ENCODE measurements around the gene CREB3. TPM values are rescaled to one million over a fixed set of nuclear protein-coding genes. Genes with fewer than 3 reads are reported as not detected.

The CREB3 gene
- total RNA-seq, 1 experiment from 2014 or later: 34.8 TPM

- ChIA-PET POLR2A (ENCODE audit: unreplicated experiment) (no interaction called here), CTCF (no interaction called here)
- Histone ChIP-seq H3K4me3 (ENCODE audit: low read length) (no peak overlapping the region), H2AFZ (ENCODE audit: low read length) (no peak overlapping the region), H3F3A (ENCODE audit: low read length, unreplicated experiment) (no peaks in the 10 kb centered on the region), H3K27me3 (ENCODE audit: low read length) (no peaks in the 10 kb centered on the region), H3K27ac (ENCODE audit: low read length) (no peak overlapping the region), H3K9me2 (replicated peaks; ENCODE audit: low read length) (no peaks in the 10 kb centered on the region), H3K9ac (ENCODE audit: low read length) (no peak overlapping the region), H3K79me2 (ENCODE audit: low read length) (no peaks in the 10 kb centered on the region), H3K4me2 (ENCODE audit: low read length) (no peak overlapping the region), H3K36me3 (ENCODE audit: low read depth, low read length) (peaks cover 56% of the 10 kb centered on the region), H3K9me3 (ENCODE audit: low read length) (no peaks in the 10 kb centered on the region), H4K20me1 (ENCODE audit: low read length) (no peaks in the 10 kb centered on the region), H3K4me1 (ENCODE audit: insufficient read depth, low read length) (no peaks in the 10 kb centered on the region)
- DNase-seq (no peak), ATAC-seq (no peak)
- no TSS peak for BruUV-seq (replicated peaks)
- no peak for TF ChIP-seq EZH2 (IDR thresholded peaks at IDR 0.05; ENCODE audit: low read length, unreplicated experiment)
- no peak for TF ChIP-seq EZH2phosphoT487 (IDR thresholded peaks at IDR 0.05; ENCODE audit: borderline replicate concordance, low read length)
- no peak for TF ChIP-seq CTCF (conservative IDR thresholded peaks at IDR 0.05; ENCODE audit: low read depth, low read length)
- intact Hi-C loops (cut with micrococcal nuclease): no loop called here
These were observed 25.5 kb upstream of the CREB3 start for GRCh38 chr9:35706951-35707350.

- no peaks in the 10 kb centered on the region for H3K27me3 ChIP-seq (ENCODE audit: low read length)
- no TSS peak for BruUV-seq (replicated peaks)
- no peaks in the 10 kb centered on the region for H3F3A ChIP-seq (ENCODE audit: low read length, unreplicated experiment)
- DNase-seq: no peak
- no peaks in the 10 kb centered on the region for H3K4me1 ChIP-seq (ENCODE audit: insufficient read depth, low read length)
- H3K27ac ChIP-seq (ENCODE audit: low read length): no peak overlapping the region
- POLR2A ChIA-PET (ENCODE audit: unreplicated experiment): no interaction called here
- TF ChIP-seq EZH2 (IDR thresholded peaks at IDR 0.05; ENCODE audit: low read length, unreplicated experiment) (no peak), CTCF (conservative IDR thresholded peaks at IDR 0.05; ENCODE audit: low read depth, low read length) (no peak), EZH2phosphoT487 (IDR thresholded peaks at IDR 0.05; ENCODE audit: borderline replicate concordance, low read length) (no peak)
- ATAC-seq: no peak
- no peaks in the 10 kb centered on the region for H4K20me1 ChIP-seq (ENCODE audit: low read length)
- H3K79me2 ChIP-seq (ENCODE audit: low read length): no peaks in the 10 kb centered on the region
- no peak overlapping the region for H3K9ac ChIP-seq (ENCODE audit: low read length)
- peaks cover 55% of the 10 kb centered on the region for H3K36me3 ChIP-seq (ENCODE audit: low read depth, low read length)
- no peaks in the 10 kb centered on the region for H3K9me2 ChIP-seq (replicated peaks; ENCODE audit: low read length)
- H2AFZ ChIP-seq (ENCODE audit: low read length): no peak overlapping the region
- H3K9me3 ChIP-seq (ENCODE audit: low read length): no peaks in the 10 kb centered on the region
- CTCF ChIA-PET: no interaction called here
- H3K4me3 ChIP-seq (ENCODE audit: low read length): no peak overlapping the region
- H3K4me2 ChIP-seq (ENCODE audit: low read length): no peak overlapping the region
- intact Hi-C loops (cut with micrococcal nuclease): no loop called here
These were observed 24.3 kb upstream of the CREB3 start for GRCh38 chr9:35708146-35708545.

GRCh38 chr9:35710818-35711500 lies 21.5 kb upstream of the CREB3 start:
- Histone ChIP-seq H3K79me2 (ENCODE audit: low read length) (no peaks in the 10 kb centered on the region), H3K4me1 (ENCODE audit: insufficient read depth, low read length) (no peaks in the 10 kb centered on the region), H3K4me3 (ENCODE audit: low read length) (no peak overlapping the region), H3K36me3 (ENCODE audit: low read depth, low read length) (peaks cover 52% of the 10 kb centered on the region), H4K20me1 (ENCODE audit: low read length) (no peaks in the 10 kb centered on the region), H3K27me3 (ENCODE audit: low read length) (no peaks in the 10 kb centered on the region), H2AFZ (ENCODE audit: low read length) (no peak overlapping the region), H3K9ac (ENCODE audit: low read length) (no peak overlapping the region), H3K9me2 (replicated peaks; ENCODE audit: low read length) (no peaks in the 10 kb centered on the region), H3K27ac (ENCODE audit: low read length) (no peak overlapping the region), H3K4me2 (ENCODE audit: low read length) (no peak overlapping the region), H3F3A (ENCODE audit: low read length, unreplicated experiment) (no peaks in the 10 kb centered on the region), H3K9me3 (ENCODE audit: low read length) (no peaks in the 10 kb centered on the region)
- no peak for ATAC-seq
- TF ChIP-seq CTCF (conservative IDR thresholded peaks at IDR 0.05; ENCODE audit: low read depth, low read length) (no peak), EZH2 (IDR thresholded peaks at IDR 0.05; ENCODE audit: low read length, unreplicated experiment) (no peak), EZH2phosphoT487 (IDR thresholded peaks at IDR 0.05; ENCODE audit: borderline replicate concordance, low read length) (no peak)
- no peak for DNase-seq
- ChIA-PET POLR2A (ENCODE audit: unreplicated experiment) (no interaction called here), CTCF (interaction anchor here (0.6 kb wide), 1 partner anchor 53 kb away, joined by 3 read pairs; the partner anchor contains the start of gene CCDC107)
- intact Hi-C loops (cut with micrococcal nuclease): no loop called here
- TSS peak; percentile 36 for BruUV-seq (replicated peaks)
